GM12874 (cell line): ENCODE results near the gene SIPA1.

ENCODE experiments used
- CTCF ChIP-seq: IDR thresholded peaks from 2 replicates; pipeline ENCODE4 v1.5.1; 2011; ENCODE audit warnings: low read depth, mild to moderate bottlenecking, control low read depth, low read length, moderate library complexity; ENCODE audit not compliant: insufficient read depth

SIPA1 gene

GRCh38 chr11:65637794-65638419 is at the start of gene SIPA1:
Gene SIPA1 (plus strand): TSS chr11:65638101. CDS start chr11:65640922, 2,821 bp downstream.
- TF ChIP-seq CTCF = peak; percentile 39

- peak; percentile 90 for TF ChIP-seq CTCF
These were observed 49.5 kb upstream of the SIPA1 start for GRCh38 chr11:65588199-65589054.

- TF ChIP-seq CTCF = no peak
These were observed 48.3 kb upstream of the SIPA1 start for GRCh38 chr11:65589444-65590239.

- TF ChIP-seq CTCF = no peak
These were observed 47.6 kb upstream of the SIPA1 start for GRCh38 chr11:65590240-65590738.

GRCh38 chr11:65591939-65592857 is 45.7 kb upstream of the SIPA1 start:
- TF ChIP-seq CTCF = no peak

GRCh38 chr11:65592858-65593517 is 44.9 kb upstream of the SIPA1 start:
- TF ChIP-seq CTCF = no peak
